Hair follicle dermal papilla cell (primary cell): ENCODE measurements around the gene CROCC. TPM values are rescaled to one million over a fixed set of nuclear protein-coding genes. Genes with fewer than 3 reads are reported as not detected.

Experiments
- small RNA-seq: library from RNA; depleted of rRNA; stranded (forward); fragments of <200 nt; gene quantifications from one replicate; pipeline ENCODE3, GENCODE V24; 2012
- total RNA-seq: library from RNA; depleted of rRNA; stranded (reverse); fragments of >200 nt; gene quantifications from 2 replicates; pipeline ENCODE4 v1.2.3, GENCODE V29; 2012

Gene CROCC, protein sequence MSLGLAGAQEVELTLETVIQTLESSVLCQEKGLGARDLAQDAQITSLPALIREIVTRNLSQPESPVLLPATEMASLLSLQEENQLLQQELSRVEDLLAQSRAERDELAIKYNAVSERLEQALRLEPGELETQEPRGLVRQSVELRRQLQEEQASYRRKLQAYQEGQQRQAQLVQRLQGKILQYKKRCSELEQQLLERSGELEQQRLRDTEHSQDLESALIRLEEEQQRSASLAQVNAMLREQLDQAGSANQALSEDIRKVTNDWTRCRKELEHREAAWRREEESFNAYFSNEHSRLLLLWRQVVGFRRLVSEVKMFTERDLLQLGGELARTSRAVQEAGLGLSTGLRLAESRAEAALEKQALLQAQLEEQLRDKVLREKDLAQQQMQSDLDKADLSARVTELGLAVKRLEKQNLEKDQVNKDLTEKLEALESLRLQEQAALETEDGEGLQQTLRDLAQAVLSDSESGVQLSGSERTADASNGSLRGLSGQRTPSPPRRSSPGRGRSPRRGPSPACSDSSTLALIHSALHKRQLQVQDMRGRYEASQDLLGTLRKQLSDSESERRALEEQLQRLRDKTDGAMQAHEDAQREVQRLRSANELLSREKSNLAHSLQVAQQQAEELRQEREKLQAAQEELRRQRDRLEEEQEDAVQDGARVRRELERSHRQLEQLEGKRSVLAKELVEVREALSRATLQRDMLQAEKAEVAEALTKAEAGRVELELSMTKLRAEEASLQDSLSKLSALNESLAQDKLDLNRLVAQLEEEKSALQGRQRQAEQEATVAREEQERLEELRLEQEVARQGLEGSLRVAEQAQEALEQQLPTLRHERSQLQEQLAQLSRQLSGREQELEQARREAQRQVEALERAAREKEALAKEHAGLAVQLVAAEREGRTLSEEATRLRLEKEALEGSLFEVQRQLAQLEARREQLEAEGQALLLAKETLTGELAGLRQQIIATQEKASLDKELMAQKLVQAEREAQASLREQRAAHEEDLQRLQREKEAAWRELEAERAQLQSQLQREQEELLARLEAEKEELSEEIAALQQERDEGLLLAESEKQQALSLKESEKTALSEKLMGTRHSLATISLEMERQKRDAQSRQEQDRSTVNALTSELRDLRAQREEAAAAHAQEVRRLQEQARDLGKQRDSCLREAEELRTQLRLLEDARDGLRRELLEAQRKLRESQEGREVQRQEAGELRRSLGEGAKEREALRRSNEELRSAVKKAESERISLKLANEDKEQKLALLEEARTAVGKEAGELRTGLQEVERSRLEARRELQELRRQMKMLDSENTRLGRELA (N-terminal part only)
- 17.1 and 29.4 TPM in 2 replicates for total RNA-seq

GRCh38 chr1:16921391-16922185, at the start of gene CROCC:
Gene CROCC, plus strand, starts transcription at chr1:16921931. Its CDS starts 88 bp downstream, at chr1:16922019.

DNA sequence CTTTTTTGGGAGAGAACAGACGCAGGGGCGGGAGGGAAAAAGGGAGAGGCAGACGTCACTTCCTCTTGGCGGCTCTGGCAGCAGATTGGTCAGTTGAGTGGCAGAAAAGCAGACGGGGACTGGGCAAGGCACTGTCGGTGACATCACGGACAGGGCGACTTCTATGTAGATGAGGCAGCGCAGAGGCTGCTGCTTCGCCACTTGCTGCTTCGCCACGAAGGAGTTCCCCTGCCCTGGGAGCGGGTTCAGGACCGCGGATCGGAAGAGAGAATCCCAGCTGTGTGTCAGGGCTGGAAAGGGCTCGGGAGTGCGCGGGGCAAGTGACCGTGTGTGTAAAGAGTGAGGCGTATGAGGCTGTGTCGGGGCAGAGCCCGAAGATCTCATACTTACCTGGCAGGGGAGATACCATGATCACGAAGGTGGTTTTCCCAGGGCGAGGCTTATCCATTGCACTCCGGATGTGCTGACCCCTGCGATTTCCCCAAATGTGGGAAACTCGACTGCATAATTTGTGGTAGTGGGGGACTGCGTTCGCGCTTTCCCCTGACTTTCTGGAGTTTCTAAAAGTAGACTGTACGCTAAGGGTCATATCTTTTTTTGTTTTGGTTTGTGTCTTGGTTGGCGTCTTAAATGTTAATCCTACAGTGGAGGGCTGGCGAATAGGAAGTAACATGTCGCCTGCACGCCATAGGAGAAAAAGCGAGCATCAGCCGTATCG, 26.0 kb upstream of the CROCC start, which contains the start of gene RNU1-2:
RNU1-2 (plus strand) TSS at position 383 of the 718 bp plus-strand sequence.

DNA sequence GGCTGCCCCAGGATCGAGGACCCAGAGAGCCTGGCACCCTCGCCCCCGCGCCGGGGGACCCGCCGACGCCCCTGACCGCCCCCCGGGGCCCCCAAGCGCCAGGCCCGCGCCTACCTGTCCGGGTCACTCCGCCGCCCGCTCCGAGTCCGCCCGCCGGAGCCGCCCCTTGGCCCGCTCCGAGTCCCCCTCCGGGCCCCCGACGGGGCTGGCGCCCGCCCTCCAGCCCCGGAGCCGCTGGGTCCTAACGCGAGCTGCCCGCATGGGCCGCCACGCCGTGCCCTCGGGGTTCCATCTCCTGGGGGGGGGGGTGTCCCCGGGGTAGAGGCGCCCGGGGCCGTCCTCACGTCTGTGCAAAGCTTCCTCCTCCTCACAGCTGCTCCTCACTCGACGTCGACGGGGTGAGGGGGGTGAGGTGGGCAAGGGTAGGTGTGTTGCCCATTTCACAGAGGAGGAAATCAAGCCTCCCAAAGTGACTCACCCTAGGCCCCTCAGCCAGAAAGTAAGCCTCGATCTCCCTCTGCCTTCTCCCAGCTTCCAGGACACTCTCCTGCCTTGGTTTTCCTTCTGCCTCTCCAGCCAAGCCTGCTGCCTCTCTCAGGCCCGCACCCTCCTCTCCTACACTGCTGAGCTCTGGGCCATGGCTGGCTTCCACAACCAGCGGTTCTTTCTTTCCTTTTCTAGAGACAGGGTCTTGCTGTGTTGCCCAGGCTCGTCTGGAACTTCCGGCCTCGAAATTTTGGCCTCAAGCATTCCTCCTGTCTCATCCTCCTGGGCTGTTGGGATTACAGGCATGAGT, 58.9 kb downstream of the CROCC start, which contains the start of gene MFAP2:
MFAP2 (minus strand) TSS at position 148 of the 796 bp plus-strand sequence. CDS start 2,347 bp downstream, outside the sequence.

DNA sequence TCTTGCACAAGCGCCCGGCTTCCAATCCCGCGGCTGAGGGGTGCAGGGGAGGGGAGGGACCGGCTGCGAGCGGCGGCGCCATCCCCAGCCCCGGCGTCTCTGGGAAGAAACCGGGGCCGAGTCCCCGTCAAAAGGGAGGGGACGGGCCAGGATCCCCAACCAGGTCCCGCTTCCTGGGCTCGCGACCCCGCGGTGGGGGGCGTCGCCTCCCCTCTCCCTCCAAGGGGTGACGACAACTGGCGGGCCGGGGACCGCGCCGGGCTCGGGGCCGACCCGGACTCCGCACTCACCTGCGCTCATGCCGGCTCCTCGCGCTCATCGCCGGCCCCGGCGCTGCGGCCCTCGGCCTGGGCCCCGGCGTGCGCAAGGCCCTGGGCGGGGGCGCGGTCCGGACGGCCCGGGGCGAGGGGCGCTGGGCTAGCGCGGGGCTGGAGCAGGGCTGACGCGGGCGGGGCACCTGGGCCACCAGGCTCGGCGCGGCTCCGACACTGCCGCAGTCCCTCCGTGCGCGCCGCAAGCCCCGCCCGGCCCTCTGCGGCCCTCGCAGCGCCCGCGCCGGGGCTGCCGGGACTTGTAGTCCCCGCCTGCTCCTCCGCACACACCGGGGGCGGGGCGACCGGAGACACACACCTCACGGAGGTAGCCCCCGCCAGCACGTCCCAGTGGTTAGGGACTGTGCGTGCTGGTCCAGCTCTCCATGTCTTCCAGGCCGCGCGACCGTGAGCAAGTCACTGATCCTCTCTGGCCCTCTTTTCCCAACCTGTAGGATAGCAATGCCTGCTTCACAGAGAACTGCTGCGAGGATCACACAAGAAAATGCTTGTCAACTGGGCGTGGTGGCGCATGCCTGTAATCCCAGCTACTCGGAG, 89.9 kb downstream of the CROCC start, which contains the start of gene ATP13A2:
ATP13A2 (minus strand) TSS at position 490 of the 869 bp plus-strand sequence; CDS start at position 300, 190 bp downstream.

Small RNA genes lying within 50 kb of the gene (small RNA-seq; reads per million reads assigned to genes)
- gene RNU1-2: not detected
- not detected for gene RNU1-5P

Other genes starting within 250 kb of the CROCC start
- gene RNU1-4, start 181.4 kb upstream of the CROCC start, total RNA-seq: under 0.01 TPM in 2 replicates
- under 0.01 TPM in 2 replicates for gene RNU1-2, start 26.0 kb upstream of the CROCC start, total RNA-seq
- 88.9 and 99.1 TPM in 2 replicates for gene MFAP2, start 58.7 kb downstream of the CROCC start, total RNA-seq
- gene ATP13A2, start 90.0 kb downstream of the CROCC start, total RNA-seq: 19.6 and 28.2 TPM in 2 replicates
- gene SDHB, start 132.1 kb downstream of the CROCC start, total RNA-seq: 55.7 and 71.8 TPM in 2 replicates
- 0.32 and 1.2 TPM in 2 replicates for gene PADI2, start 197.5 kb downstream of the CROCC start, total RNA-seq